A549 (cell line): Measurements from ENCODE around the gene RBBP8. TPM values are rescaled to one million over a fixed set of nuclear protein-coding genes. Genes with fewer than 3 reads are reported as not detected.
"Not testable (repeated sequence)": the region's sequence is repeated elsewhere in the genome, so short reads cannot be mapped to it uniquely, and the experiment has no call there.

Experiments used
- ATAC-seq, 2 experiments: fragments of 200-7000 bp in 1 of 2; fragments of >200 bp in 1 of 2; cut with Nextera tagmentation in 1 of 2; cut with Tn5 transposase in 1 of 2; 3 replicates each; pipeline versions ENCODE4 v1.8.0 to v1.9.1; 2018 to 2020; ENCODE audit warnings: mild to moderate bottlenecking in 1 of 2, moderate library complexity in 1 of 2
- CTCF ChIA-PET: fragments of 300-600 bp; sonication (Branson Sonifier 250); formaldehyde crosslinking; extraction: SDS; loops from one replicate; lab custom pipeline; 2021; ENCODE audit warnings: antibody characterized with exemption, inconsistent platforms; lab: Yijun Ruan, JAX
- POLR2A ChIA-PET: fragments of 350-600 bp; formaldehyde crosslinking; extraction: SDS; loops from one replicate; lab custom pipeline; 2021; ENCODE audit warnings: antibody characterized with exemption, inconsistent platforms; lab: Yijun Ruan, JAX
- DNase-seq, 2 experiments: peaks; one replicate each; pipeline versions ENCODE4 v3.0.0 to v3.0.0-alpha.2; 2011 to 2016; ENCODE audit warnings: low read depth in 1 of 2, low spot score in 1 of 2
- FAIRE-seq: peaks from 2 replicates; lab custom pipeline; 2011; peaks lifted over from hg19 to GRCh38; lab: Jason Lieb, UNC
- H3K27ac ChIP-seq, 2 experiments: fragments of >200 bp; sonication (Bioruptor Twin); formaldehyde crosslinking; 3 replicates each; pipeline ENCODE4 v1.5.1; 2016 to 2017
- H3K4me1 ChIP-seq: fragments of >200 bp; sonication (Bioruptor Twin); formaldehyde crosslinking; 3 replicates; pipeline ENCODE4 v1.6.1; 2016
- H3K4me2 ChIP-seq: fragments of >200 bp; sonication (Bioruptor Twin); formaldehyde crosslinking; 3 replicates; pipeline ENCODE4 v1.6.1; 2016
- H3K4me3 ChIP-seq: fragments of >200 bp; sonication (Bioruptor Twin); formaldehyde crosslinking; 3 replicates; pipeline ENCODE4 v1.5.1; 2016
- H3K9me3 ChIP-seq: fragments of >200 bp; sonication (Bioruptor Twin); formaldehyde crosslinking; 3 replicates; pipeline ENCODE4 v1.6.1; 2016
- BHLHE40 ChIP-seq: IDR thresholded peaks from 2 replicates; pipeline ENCODE4 v1.6.1; 2012; ENCODE audit warnings: low read depth, low read length, inconsistent platforms
- CHD4 ChIP-seq: fragments of 200-600 bp; sonication (generic); IDR thresholded peaks from 2 replicates; pipeline ENCODE4 v1.6.1; 2016; ENCODE audit warnings: antibody characterized with exemption, mild to moderate bottlenecking, borderline replicate concordance
- CTCF ChIP-seq: fragments of >200 bp; sonication (Bioruptor Twin); formaldehyde crosslinking; IDR thresholded peaks from 3 replicates; pipeline ENCODE4 v1.5.1; 2016
- EP300 ChIP-seq, 2 experiments: fragments of >200 bp; sonication (Bioruptor Twin); formaldehyde crosslinking; IDR thresholded peaks; 2 replicates in 1 of 2; 3 replicates in 1 of 2; pipeline ENCODE4 v1.6.1; 2016 to 2017
- FOSB ChIP-seq: fragments of 250-450 bp; sonication (Bioruptor Pico); IDR thresholded peaks from 2 replicates; pipeline ENCODE4 v1.5.0; 2020; ENCODE audit warnings: mild to moderate bottlenecking, moderate library complexity
- FOSL2 ChIP-seq, 2 experiments: fragments of 450-650 bp in 1 of 2; fragments of >200 bp in 1 of 2; sonication (Bioruptor Twin) in 1 of 2; formaldehyde crosslinking; IDR thresholded peaks; 2 replicates each; pipeline versions ENCODE4 v1.5.0 to v1.6.1; 2016 to 2020; ENCODE audit warnings: mild to moderate bottlenecking in 1 of 2, moderate library complexity in 1 of 2
- GATA3 ChIP-seq: IDR thresholded peaks from 2 replicates; pipeline ENCODE4 v1.6.1; 2012; ENCODE audit warnings: borderline replicate concordance
- JUNB ChIP-seq: fragments of >200 bp; sonication (Bioruptor Twin); formaldehyde crosslinking; IDR thresholded peaks from 2 replicates; pipeline ENCODE4 v1.6.1; 2016
- KDM1A ChIP-seq: fragments of 200-600 bp; sonication (generic); IDR thresholded peaks from 2 replicates; pipeline ENCODE4 v1.6.1; 2016; ENCODE audit warnings: low read depth, mild to moderate bottlenecking
- MAX ChIP-seq: IDR thresholded peaks from 2 replicates; pipeline ENCODE4 v1.6.1; 2012
- NPAS2 ChIP-seq: fragments of 250-450 bp; sonication (Bioruptor Pico); IDR thresholded peaks from 2 replicates; pipeline ENCODE4 v1.8.0; 2022; ENCODE audit warnings: mild to moderate bottlenecking, moderate library complexity, borderline replicate concordance
- NR3C1 ChIP-seq: fragments of >200 bp; sonication (Bioruptor Twin); formaldehyde crosslinking; IDR thresholded peaks from 3 replicates; pipeline ENCODE4 v1.6.1; 2017
- PBX3 ChIP-seq: IDR thresholded peaks from 2 replicates; pipeline ENCODE4 v1.6.1; 2012
- PHF8 ChIP-seq: fragments of 200-600 bp; sonication (generic); IDR thresholded peaks from 2 replicates; pipeline ENCODE4 v1.6.1; 2016; ENCODE audit warnings: low read depth, mild to moderate bottlenecking, antibody characterized with exemption, moderate library complexity, borderline replicate concordance
- RAD21 ChIP-seq, 2 experiments: fragments of >200 bp in 1 of 2; sonication (Bioruptor Twin) in 1 of 2; formaldehyde crosslinking in 1 of 2; IDR thresholded peaks in 1 of 2; conservative IDR thresholded peaks in 1 of 2; 2 replicates in 1 of 2; 3 replicates in 1 of 2; pipeline ENCODE4 v1.6.1; 2012 to 2018; ENCODE audit warnings: inconsistent platforms in 1 of 2
- TFCP2L1 ChIP-seq: fragments of 250-450 bp; sonication (Bioruptor Pico); IDR thresholded peaks from 2 replicates; pipeline ENCODE4 v1.5.0; 2021; ENCODE audit warnings: mild to moderate bottlenecking
- USF2 ChIP-seq: fragments of 450-650 bp; IDR thresholded peaks from 2 replicates; pipeline ENCODE4 v1.6.1; 2014; ENCODE audit warnings: antibody characterized with exemption
- ZFP36 ChIP-seq: fragments of 450-650 bp; IDR thresholded peaks from 2 replicates; pipeline ENCODE4 v1.6.1; 2014; ENCODE audit warnings: borderline replicate concordance; ENCODE audit not compliant: partially characterized antibody
- ZNF302 ChIP-seq: fragments of 250-450 bp; sonication (Bioruptor Pico); IDR thresholded peaks from 2 replicates; pipeline ENCODE4 v1.9.0; 2021; ENCODE audit warnings: inconsistent platforms, mild to moderate bottlenecking, moderate library complexity
- ZSCAN20 ChIP-seq: fragments of 250-450 bp; sonication (Bioruptor Pico); IDR thresholded peaks from 2 replicates; pipeline ENCODE4 v1.8.0; 2022; ENCODE audit warnings: mild to moderate bottlenecking, moderate library complexity
- WGBS: methylation state at CpG from one replicate; pipeline ENCODE4 v1.1.6; 2017; ENCODE audit errors: missing lambda C conversion rate; 5-methylcytosine and 5-hydroxymethylcytosine counted together
- polyA plus RNA-seq, 4 experiments: library from polyadenylated mRNA; depleted of rRNA in 3 of 4; stranded (reverse); fragments of >200 nt; fragmentation: RNase III in 1 of 4; extraction: RNeasy Plus Mini Kit Qiagen cat#74134 plus additional on column Dnase treatment in 1 of 4; gene quantifications; 2 replicates in 3 of 4; 3 replicates in 1 of 4; pipeline ENCODE4 v1.2.3, GENCODE V29; 2011 to 2017

RBBP8 gene
- polyA plus RNA-seq, 2 of the 4 experiments (the other 2 are of a cell fraction), result 26.8 to 65.4 TPM

GRCh38 chr18:22951823-22952222 is 18.7 kb downstream of the RBBP8 start:
- 91% methylated on average over 1 of the region's 1 CpG for WGBS

GRCh38 chr18:22952525-22952924 is 19.4 kb downstream of the RBBP8 start:
- ATAC-seq, result no peak
- Histone ChIP-seq H3K4me3 (no peak overlapping the region), H3K9me3 (no peaks in the 10 kb centered on the region), H3K4me1 (no peaks in the 10 kb centered on the region)
- POLR2A ChIA-PET, result no interaction called here
- CTCF ChIA-PET, result interaction anchor here (1.4 kb wide), 1 partner anchor 31 kb away, joined by 4 read pairs; no protein-coding TSS in a partner anchor
- no peak for TF ChIP-seq MAX
- no peak for TF ChIP-seq NPAS2
- no peak for TF ChIP-seq PBX3
- no peak for TF ChIP-seq GATA3
- no peak for TF ChIP-seq NR3C1
- TF ChIP-seq ZFP36, result no peak
- TF ChIP-seq EP300 (IDR thresholded peaks at IDR 0.05), result no peak
- TF ChIP-seq FOSB (CRISPR knock-in tag), result no peak
- no peak for TF ChIP-seq KDM1A
- no peak for TF ChIP-seq CTCF
- TF ChIP-seq ZNF302 (CRISPR knock-in tag), result no peak
- no peak for TF ChIP-seq JUNB
- no peak for TF ChIP-seq PHF8
- no peak for TF ChIP-seq RAD21 (conservative IDR thresholded peaks at IDR 0.05 in 1 of 2, IDR thresholded peaks at IDR 0.05 in 1 of 2)
- TF ChIP-seq BHLHE40, result no peak
- TF ChIP-seq TFCP2L1 (CRISPR knock-in tag), result no peak
- TF ChIP-seq USF2, result no peak
- TF ChIP-seq ZSCAN20 (CRISPR knock-in tag), result no peak
- no peak for TF ChIP-seq FOSL2 (IDR thresholded peaks at IDR 0.05)
- no peak for TF ChIP-seq FOSL2 (CRISPR knock-in tag; IDR thresholded peaks at IDR 0.05)
- TF ChIP-seq, all 56 proteins: peak for 0
- no peak for FAIRE-seq
- Histone ChIP-seq H3K27ac (no peak overlapping the region), H3K4me2 (no peak overlapping the region)
- 88% methylated on average over 3 of the region's 3 CpGs for WGBS
- no peak for DNase-seq

More at GRCh38 chr18:22951823-22952222, 18.7 kb downstream of the RBBP8 start:
- Histone ChIP-seq H3K4me1 (no peaks in the 10 kb centered on the region), H3K27ac (no peak overlapping the region), H3K9me3 (no peaks in the 10 kb centered on the region), H3K4me2 (no peak overlapping the region), H3K4me3 (no peak overlapping the region)
- DNase-seq (no peak), FAIRE-seq (no peak), ATAC-seq (no peak)
- ChIA-PET CTCF (interaction anchor here (1.4 kb wide), 1 partner anchor 31 kb away, joined by 4 read pairs; no protein-coding TSS in a partner anchor), POLR2A (no interaction called here)
- no peak for TF ChIP-seq CHD4
- TF ChIP-seq ZNF302 (CRISPR knock-in tag), result no peak

- DNase-seq, H3K9me3 ChIP-seq, H3K27ac ChIP-seq, H3K4me3 ChIP-seq, POLR2A ChIA-PET, H3K4me1 ChIP-seq, H3K4me2 ChIP-seq, ATAC-seq, FAIRE-seq: not testable (repeated sequence)
- CTCF ChIA-PET, result interaction anchor here (0.8 to 1.2 kb wide), 2 partner anchors 10 to 24 kb away, joined by 3 read pairs; no protein-coding TSS in a partner anchor
- WGBS, result 90% methylated on average over 4 of the region's 4 CpGs
Measured at GRCh38 chr18:22953982-22954381, 20.9 kb downstream of the RBBP8 start.
